ENCODE results near the gene EYA4.

EYA4 gene

GRCh38 chr6:133441491-133441890 is 200.3 kb downstream of the EYA4 start:
- H3K4me3 ChIP-seq (ENCODE audit: low read depth, low read length), result no peak overlapping the region
- no peak for TF ChIP-seq CTCF (IDR thresholded peaks at IDR 0.05; ENCODE audit: low read depth, low read length, missing control alignments)
- no peak for DNase-seq (ENCODE audit: low read depth)

- DNase-seq (ENCODE audit: low read depth), result no peak
- no peak for TF ChIP-seq CTCF (IDR thresholded peaks at IDR 0.05; ENCODE audit: low read depth, low read length, missing control alignments)
- H3K4me3 ChIP-seq (ENCODE audit: low read depth, low read length), result no peak overlapping the region
Observed at GRCh38 chr6:133446789-133447188, 205.6 kb downstream of the EYA4 start.

DNA sequence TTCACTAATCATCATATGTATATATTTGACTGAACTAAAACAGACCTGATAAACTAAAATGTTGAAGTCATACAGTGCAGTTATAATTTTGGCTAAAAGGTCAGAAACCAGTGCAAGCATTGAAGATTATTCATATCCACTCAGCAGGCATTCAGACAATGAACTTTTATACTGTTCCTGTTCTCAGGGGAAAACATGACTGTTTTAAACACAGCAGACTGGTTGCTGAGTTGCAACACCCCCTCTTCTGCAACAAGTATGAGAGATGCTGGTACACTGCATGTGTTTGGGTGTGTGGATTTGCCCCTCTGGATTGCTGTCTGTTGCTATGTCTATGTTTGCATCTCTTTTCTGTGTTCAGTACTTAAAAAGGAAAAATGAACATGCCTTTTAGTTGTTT is 206.8 kb downstream of the EYA4 start:
- TF ChIP-seq CTCF (IDR thresholded peaks at IDR 0.05; ENCODE audit: low read depth, low read length, missing control alignments), result no peak
- no peak for DNase-seq (ENCODE audit: low read depth)
- H3K4me3 ChIP-seq (ENCODE audit: low read depth, low read length), result no peak overlapping the region

GRCh38 chr6:133456439-133456838 is 215.3 kb downstream of the EYA4 start:
- H3K4me3 ChIP-seq (ENCODE audit: low read depth, low read length), result no peak overlapping the region
- no peak for DNase-seq (ENCODE audit: low read depth)
- TF ChIP-seq CTCF (IDR thresholded peaks at IDR 0.05; ENCODE audit: low read depth, low read length, missing control alignments), result no peak

DNA sequence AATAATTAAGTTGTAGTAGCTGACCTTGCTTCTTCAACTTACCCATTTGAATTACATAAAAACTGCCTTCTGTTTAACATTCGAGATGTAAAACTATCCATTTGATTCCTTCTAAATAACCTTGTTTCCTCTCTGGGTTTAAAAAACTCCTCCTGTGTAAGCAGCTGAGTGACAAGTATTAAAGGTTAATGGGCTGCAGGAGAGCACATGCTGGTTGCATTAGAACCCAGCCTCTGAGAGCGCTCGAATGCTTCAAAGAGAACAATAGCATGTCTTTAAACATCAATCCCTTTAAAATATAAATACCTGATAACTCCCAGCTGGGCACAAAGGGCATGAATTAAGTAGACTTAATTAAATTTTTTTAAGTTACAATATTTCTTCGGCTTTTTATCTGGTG is 215.8 kb downstream of the EYA4 start:
- no peak for TF ChIP-seq CTCF (IDR thresholded peaks at IDR 0.05; ENCODE audit: low read depth, low read length, missing control alignments)
- H3K4me3 ChIP-seq (ENCODE audit: low read depth, low read length), result no peak overlapping the region
- DNase-seq (ENCODE audit: low read depth), result no peak

DNA sequence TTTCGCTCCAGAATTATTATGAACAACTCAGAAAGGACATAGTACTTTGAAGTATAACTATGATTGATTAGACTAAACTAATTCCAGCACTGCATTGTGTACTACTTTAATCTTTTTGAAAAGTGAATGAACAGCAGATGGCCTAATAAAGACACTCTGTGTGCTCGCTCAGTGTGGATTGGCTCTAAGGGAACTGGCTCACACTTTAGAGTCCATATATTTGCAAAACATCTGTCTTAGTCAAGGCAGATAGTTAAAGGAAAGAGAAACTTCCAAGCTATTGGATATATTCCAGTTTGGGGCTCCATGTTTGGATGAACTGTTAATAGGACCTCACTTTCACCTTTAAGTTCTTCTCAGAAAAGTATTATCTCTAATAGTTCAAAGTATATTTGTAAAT is 218.9 kb downstream of the EYA4 start:
- DNase-seq (ENCODE audit: low read depth), result no peak
- no peak for TF ChIP-seq CTCF (IDR thresholded peaks at IDR 0.05; ENCODE audit: low read depth, low read length, missing control alignments)
- H3K4me3 ChIP-seq (ENCODE audit: low read depth, low read length), result no peak overlapping the region

DNA sequence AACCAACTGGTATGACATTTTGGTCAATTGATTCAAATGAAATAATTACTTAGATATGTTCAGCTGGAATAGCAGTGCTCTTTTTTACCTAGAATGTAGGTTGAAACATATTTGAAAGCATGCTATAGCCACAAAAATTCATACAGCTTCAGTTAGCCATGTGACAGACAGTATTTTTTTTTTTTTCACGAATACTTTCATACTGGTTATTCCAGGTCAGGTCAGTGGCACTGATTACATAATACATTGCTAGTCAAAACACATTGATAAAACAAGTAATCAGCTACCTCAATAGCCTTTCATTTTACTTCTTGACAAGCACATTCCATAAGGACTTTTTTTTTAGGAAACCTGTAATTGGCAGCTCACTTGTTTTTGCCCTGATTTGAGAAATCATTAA is 222.6 kb downstream of the EYA4 start:
- H3K4me3 ChIP-seq (ENCODE audit: low read depth, low read length), result no peak overlapping the region
- TF ChIP-seq CTCF (IDR thresholded peaks at IDR 0.05; ENCODE audit: low read depth, low read length, missing control alignments), result no peak
- no peak for DNase-seq (ENCODE audit: low read depth)

Data from GM12864 (cell line).